ENCODE results near the gene TPPP3.
"Not testable (repeated sequence)": the region's sequence is repeated elsewhere in the genome, so short reads cannot be mapped to it uniquely, and the experiment has no call there.

The TPPP3 gene

GRCh38 chr16:67388591-67388990, 4.7 kb downstream of the TPPP3 start:
- DNase-seq: no peak

- no peak for DNase-seq
Observed at GRCh38 chr16:67388191-67388590, 5.1 kb downstream of the TPPP3 start.

- no peak for DNase-seq
Observed at GRCh38 chr16:67387479-67388079, 5.7 kb downstream of the TPPP3 start.

DNA sequence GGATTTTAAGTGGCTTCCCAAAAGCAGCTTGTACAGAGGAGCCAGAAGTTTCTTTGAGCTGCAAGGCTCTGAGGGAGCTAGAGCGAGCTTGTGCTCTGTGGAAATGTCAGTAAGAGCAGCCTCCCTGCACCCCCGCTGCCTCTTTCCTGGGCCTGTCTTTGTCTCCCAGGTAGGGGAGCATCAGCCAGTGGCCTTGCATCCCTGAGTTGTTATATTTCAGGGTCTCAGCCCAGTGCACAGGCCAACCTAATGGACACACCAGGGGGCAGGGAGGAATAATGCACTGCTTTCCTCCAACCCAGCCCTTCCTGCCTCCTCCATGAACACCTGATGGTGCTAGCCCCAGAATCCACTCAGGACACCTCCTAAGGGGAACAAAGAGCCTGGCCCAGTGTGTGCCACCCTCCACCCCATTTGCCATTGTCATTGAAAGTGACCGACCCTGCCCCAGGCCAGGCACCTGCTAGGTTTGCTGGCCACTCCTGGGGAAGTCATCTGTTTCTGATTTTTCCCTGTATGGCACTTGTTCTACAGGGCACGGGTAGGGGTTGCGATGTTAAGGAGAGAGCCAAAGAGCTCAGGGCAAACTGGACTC, 6.3 kb downstream of the TPPP3 start:
- no peak for DNase-seq

GRCh38 chr16:67384778-67385510, 8.4 kb downstream of the TPPP3 start:
- DNase-seq: no peak

- DNase-seq: no peak
Observed at GRCh38 chr16:67383284-67383683, 10.0 kb downstream of the TPPP3 start.

GRCh38 chr16:67378642-67379041, 14.7 kb downstream of the TPPP3 start:
- DNase-seq: no peak

- DNase-seq: not testable (repeated sequence)
Observed at GRCh38 chr16:67376012-67376411, 17.3 kb downstream of the TPPP3 start.

DNA sequence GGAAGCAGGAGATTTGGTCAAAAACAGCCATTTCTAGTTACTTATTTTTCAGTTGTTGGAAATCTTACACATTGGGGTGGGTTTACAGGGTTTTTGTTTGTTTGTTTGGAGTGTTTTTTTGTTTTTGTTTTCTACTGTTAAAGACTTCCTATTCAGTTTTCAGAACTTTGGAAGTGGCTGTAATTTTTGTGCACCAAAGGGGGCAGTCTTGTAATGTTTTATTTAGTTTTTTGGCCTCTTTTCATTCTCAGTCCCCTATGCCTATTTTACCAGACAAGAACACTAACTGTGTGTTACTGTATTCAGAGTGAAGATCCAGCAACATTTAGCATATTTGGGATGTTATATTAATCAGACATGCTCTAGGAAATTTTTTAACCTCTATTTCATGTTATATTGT, 20.6 kb downstream of the TPPP3 start:
- no peak for DNase-seq

DNA sequence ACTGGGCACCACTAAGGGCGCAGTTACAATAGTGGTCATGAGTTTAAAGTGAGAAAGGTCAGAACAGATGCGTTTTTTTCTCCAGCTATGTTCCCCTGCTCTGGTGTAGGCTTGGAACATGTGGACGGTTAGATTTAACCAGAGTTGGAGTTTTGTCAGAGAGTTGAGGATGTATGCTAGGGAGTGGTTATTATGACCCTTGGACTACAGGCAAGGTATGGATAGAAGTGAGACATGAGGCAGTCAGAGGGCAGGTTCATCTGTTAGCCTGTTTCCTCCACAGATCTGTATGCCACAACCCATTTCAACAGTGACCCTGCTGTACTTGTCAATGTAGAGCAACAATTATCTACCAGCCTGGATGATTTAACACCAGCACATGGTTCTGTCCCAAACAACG, 22.6 kb downstream of the TPPP3 start:
- no peak for DNase-seq

DNA sequence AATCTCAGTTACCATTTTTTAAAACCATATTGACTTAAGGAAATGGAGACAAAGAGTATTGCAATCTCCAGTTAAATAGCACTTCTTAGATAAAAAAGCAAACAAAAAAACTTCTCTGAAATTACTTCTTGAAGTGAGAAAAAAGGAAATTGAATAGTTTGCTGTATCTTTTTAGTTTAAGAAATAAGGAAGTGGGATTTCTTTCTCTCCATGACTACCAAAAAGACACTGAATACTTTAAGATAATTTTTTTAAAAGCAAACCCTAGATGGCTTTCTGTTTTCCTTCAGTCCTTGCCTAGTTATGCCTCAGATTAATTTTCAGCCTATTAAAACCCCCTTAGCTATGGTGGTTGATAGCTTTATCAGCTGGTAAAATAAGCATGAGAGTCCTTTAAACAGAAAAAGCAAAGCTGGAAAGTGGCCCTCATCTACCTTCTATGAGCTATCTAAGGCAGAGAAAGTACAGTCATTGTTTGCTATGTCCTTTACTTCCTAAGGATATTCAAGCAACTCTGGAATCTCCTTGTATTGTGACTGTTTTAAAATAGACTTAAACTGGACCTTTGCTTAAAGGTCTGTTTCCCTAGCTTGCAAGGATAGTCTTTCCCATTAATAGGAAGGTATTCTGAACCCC, 28.6 kb downstream of the TPPP3 start:
- DNase-seq: no peak

GRCh38 chr16:67361038-67361437, 32.3 kb downstream of the TPPP3 start:
- DNase-seq: no peak

- DNase-seq: not testable (repeated sequence)
Observed at GRCh38 chr16:67359540-67360269, 33.6 kb downstream of the TPPP3 start.

DNA sequence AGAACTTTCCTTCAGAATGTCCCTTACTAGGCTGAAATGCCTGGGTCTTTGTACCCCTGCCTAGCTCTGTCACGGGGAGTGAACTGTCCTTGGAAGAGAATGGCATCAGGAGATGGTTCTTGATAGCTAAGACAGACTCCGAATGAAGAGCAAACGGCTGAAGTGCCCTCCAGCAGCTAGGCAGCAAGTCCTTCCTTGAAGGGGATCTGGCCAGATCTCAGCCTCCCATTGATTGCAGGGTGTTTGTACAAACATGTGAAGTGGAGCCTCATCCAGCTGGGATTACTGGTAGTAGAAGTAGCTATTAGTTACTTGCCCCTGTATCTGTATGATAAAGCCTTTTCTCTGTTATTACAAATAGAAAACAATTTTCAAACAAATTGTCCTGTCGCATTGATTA, 35.7 kb downstream of the TPPP3 start:
- no peak for DNase-seq

GRCh38 chr16:67356396-67356795, 36.9 kb downstream of the TPPP3 start:
- DNase-seq: no peak

- DNase-seq: not testable (repeated sequence)
Observed at GRCh38 chr16:67352463-67352862, 40.8 kb downstream of the TPPP3 start.

GRCh38 chr16:67350324-67350723, 43.0 kb downstream of the TPPP3 start:
- no peak for DNase-seq

GRCh38 chr16:67349172-67349571, 44.1 kb downstream of the TPPP3 start:
- no peak for DNase-seq

GRCh38 chr16:67346341-67346740, 47.0 kb downstream of the TPPP3 start:
- DNase-seq: no peak

DNA sequence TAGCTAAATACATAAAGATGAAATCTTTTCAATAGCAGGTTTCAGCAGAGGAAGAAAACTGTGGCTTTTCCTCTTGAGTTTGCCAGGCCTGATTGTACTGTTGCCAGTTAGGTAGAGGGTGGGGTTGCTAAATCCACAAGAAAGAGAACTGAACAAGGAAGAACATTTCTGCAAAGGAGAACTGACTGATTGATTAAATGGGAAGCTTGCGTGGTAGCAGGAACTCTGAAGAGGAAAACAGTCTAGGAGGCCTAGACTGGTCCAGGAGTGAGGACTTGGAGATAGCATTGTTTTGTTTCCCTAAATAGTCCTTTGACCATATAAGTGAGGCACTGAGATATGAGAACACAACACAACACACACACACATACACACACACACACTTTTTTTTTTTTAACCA, 47.9 kb downstream of the TPPP3 start:
- no peak for DNase-seq

- DNase-seq: no peak
Observed at GRCh38 chr16:67342616-67343015, 50.7 kb downstream of the TPPP3 start.

GRCh38 chr16:67341250-67341649, 52.0 kb downstream of the TPPP3 start:
- no peak for DNase-seq

Data from stimulated activated CD4-positive, alpha-beta T cell treated with anti-CD3 and anti-CD28 coated beads, Interleukin-4, amount 100 ng/mL, for 4 hours (primary cell).